ENCODE data around the gene ANGEL2.
"Not testable (repeated sequence)": the region's sequence is repeated elsewhere in the genome, so short reads cannot be mapped to it uniquely, and the experiment has no call there.

Gene ANGEL2

DNA sequence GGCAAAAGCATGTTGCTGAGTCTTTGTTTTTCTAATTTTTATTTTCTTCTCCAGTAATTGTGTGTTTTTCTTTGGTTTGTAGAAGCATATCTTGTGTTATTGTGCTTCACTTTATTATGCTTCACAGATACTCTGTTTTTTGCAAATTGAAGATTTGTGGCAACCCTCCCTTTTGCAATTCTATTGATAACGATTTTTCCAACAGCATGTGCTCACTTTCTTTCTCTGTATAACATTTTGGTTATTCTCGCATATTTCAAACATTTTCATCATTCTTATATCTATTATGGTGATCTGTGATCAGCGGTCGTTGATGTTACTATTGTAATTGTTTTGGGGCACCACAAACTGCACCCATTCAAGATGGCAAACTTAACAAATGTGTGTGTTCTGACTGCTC is 3.8 kb upstream of the ANGEL2 start:
- DNase-seq (ENCODE audit: low spot score): no peak
- FAIRE-seq: no peak

DNA sequence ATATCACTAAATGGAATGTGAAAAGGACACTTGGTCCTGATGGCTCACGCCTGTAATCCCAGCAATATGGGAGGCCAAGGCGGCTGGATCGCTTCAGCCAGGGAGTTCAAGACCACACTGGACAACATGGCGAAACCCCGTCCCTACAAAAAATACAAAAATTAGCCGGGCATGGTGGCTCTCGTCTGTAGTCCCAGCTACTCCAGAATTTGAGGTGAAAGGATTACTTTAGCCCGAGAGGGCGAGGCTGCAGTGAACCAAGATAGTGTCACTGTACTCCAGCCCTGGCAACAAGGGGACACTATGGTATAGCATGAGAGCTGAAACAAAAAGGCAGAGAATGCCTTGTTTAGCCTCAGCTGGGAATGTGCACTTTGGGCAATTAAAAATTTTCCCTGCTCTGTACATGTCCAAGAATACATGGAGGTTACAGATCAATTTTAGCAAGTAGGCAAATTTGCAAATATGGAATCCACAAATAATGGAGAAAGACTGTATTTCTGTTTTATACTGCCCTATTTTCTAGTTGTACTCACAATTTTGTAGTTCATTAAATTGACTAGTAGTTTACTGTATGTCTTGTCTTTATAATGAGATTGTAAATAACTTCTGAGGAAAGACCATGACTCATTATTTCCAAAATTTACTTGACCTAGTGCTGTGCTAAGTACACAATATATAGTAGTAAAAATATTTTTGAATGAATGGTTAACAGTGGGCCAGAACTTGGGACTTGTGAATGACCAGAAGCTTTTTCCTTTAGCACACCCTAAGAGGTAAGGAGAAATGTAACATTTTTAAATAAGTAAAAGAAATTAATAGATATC is 2.0 kb upstream of the ANGEL2 start:
- FAIRE-seq (no peak), DNase-seq (ENCODE audit: low spot score) (no peak)

GRCh38 chr1:213014642-213015041 is 1.0 kb downstream of the ANGEL2 start:
- no peak for DNase-seq (ENCODE audit: low spot score)
- no peak for FAIRE-seq

DNA sequence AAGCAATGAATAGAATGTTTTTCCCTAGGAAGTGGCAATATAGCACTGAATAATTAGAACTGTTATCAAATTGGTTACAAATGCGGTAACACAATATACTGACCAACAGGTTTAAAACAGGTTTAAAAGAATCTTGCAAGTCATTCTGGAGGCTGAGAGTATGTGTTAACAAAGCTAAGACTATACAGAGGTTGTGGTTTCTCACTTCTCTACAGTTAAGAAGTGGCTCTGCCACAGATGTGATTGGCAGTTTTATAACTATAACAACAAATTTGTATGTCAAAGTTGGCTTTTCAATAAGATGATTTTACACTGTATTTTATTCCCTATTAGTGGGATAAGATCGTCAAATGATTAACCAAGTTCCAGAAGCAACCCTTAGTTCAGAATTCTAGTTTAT is 7.1 kb downstream of the ANGEL2 start:
- no peak for DNase-seq (ENCODE audit: low spot score)
- FAIRE-seq: no peak

GRCh38 chr1:213003256-213003655 is 12.4 kb downstream of the ANGEL2 start:
- FAIRE-seq (no peak), DNase-seq (ENCODE audit: low spot score) (no peak)

DNA sequence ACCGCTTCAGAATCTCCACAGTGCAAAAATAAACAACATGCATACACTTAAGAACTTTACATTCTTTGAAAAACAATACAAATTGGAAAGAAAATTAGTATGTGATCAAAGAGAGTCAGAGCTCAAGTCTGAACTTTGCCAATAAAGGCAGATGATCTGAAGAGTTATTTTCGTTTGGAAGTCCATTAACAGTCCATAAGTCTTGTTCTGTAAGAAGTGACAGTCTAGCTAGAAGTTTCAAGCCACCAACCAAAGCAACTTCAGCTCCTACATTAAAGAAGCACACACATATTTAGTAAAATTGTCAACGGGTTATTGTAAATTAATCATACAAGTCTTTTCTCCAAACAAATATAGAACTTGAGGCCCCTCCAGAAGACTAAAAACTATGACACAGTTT is 20.7 kb downstream of the ANGEL2 start:
- DNase-seq (ENCODE audit: low spot score) (no peak), FAIRE-seq (no peak)

GRCh38 chr1:212993960-212994359 is 21.7 kb downstream of the ANGEL2 start:
- not testable (repeated sequence) for FAIRE-seq

GRCh38 chr1:212990276-212990675 is 25.4 kb downstream of the ANGEL2 start:
- DNase-seq (ENCODE audit: low spot score) (no peak), FAIRE-seq (no peak)

More at GRCh38 chr1:212993960-212994359, 21.7 kb downstream of the ANGEL2 start:
- DNase-seq (ENCODE audit: low spot score): not testable (repeated sequence)

DNA sequence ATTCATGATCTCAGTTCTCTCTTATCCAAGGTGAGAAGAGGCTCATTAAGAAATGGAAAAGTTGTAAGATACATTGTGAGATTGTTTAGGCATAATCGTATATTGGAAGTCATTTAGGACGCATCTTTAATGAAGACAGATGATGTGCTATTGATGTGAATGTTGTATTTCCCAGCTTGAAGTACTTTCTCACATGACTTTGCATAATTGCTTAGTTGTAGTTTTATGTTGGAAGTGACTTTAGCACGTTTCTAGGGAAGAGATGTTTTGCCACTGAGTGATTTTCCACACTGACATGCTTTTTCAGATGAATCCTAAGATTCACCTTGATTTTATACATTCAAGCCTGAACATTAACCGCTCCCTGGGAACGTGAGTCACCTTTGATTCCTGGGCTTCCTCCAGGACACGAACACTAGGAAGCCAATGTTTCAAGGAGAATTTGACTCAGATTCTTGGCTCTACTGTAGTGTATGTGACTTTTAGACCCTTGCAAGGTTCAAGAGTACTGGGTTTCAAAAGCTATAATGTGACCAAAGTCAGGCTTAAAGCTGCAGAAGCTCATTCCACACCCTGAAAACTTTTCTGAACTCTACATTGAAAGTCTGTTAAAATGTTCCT is 27.9 kb downstream of the ANGEL2 start:
- FAIRE-seq: no peak
- no peak for DNase-seq (ENCODE audit: low spot score)

DNA sequence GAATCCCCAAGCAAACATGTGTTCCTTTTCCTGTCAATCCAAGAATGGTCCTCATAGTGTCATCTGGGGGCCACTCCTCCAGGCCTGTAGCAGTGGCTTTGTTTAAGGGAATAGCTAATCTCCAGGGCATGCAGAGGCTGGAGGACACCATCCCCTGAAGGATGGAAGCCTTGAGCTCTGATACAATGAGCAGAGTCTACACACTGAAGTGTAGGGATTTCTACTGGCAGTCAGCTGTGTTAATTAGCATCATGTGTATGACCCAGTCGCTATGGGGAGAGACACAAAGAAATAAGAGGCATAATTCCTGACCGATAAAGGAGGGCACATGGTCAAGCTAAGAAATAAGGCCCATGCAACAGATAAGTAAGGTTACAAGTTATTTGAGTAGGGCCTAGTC is 29.1 kb downstream of the ANGEL2 start:
- no peak for FAIRE-seq
- DNase-seq (ENCODE audit: low spot score): no peak

DNA sequence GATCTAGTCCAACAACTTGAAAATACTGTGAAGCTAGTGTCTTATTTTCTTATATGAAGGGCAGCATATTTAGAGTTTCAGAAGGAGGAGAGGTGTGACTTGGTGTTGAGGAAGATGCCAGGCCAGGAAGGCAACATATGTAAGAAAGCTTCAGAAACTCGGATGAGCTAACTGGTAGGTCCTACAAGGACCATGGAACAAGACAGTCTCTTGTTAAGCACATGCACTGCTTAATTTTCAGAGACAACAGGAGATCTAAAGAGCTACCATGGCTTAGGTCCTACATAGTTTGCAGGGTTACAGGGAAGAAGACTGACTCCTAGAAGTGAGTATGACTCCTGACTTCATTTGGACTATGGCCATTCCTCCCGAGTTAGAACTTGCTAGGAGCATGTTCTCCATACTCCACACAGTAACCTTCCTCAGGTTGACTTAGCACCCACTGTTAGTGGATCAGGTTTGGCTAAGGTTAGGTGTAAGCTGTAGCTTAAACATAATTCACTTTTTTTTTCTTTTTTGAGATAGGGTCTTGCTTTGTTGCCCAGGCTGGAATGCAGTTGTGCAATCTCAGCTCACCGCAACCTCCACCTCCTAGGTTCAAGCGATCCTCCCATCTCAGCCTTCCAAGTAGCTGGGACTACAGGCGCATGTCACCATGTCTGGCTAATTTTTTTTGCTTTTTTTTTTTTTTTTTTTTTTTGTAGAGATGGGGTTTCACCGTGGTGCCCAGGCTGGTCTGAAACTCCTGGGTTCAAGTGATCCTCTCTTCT is 31.0 kb downstream of the ANGEL2 start:
- no peak for FAIRE-seq
- no peak for DNase-seq (ENCODE audit: low spot score)

DNA sequence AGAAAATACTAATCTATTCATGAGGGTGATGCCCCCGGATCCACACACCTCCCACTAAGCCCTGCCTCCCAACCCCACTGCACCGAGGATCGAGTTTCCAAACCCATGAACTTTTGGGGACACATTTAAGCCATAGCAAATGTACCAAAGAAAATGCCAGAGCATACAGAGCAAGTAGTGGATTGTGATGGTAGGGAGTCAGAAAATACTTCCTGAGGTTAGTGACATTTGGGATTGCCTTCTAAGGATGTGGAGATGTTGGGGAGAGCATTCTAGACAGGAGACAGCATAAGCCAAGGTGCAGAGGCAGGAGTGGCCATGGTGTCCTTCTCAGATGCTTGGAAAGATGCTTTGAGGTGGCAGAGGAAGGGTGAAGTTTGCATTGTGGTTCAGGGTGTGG is 32.2 kb downstream of the ANGEL2 start:
- FAIRE-seq: no peak
- DNase-seq (ENCODE audit: low spot score): no peak

- no peak for DNase-seq (ENCODE audit: low spot score)
- no peak for FAIRE-seq
These were observed 33.1 kb downstream of the ANGEL2 start for GRCh38 chr1:212982430-212983152.

GRCh38 chr1:212981571-212982328 is 33.9 kb downstream of the ANGEL2 start:
- DNase-seq (ENCODE audit: low spot score) (no peak), FAIRE-seq (no peak)

GRCh38 chr1:212981025-212981495 is 34.6 kb downstream of the ANGEL2 start:
- FAIRE-seq (no peak), DNase-seq (ENCODE audit: low spot score) (peak; percentile 26)

DNA sequence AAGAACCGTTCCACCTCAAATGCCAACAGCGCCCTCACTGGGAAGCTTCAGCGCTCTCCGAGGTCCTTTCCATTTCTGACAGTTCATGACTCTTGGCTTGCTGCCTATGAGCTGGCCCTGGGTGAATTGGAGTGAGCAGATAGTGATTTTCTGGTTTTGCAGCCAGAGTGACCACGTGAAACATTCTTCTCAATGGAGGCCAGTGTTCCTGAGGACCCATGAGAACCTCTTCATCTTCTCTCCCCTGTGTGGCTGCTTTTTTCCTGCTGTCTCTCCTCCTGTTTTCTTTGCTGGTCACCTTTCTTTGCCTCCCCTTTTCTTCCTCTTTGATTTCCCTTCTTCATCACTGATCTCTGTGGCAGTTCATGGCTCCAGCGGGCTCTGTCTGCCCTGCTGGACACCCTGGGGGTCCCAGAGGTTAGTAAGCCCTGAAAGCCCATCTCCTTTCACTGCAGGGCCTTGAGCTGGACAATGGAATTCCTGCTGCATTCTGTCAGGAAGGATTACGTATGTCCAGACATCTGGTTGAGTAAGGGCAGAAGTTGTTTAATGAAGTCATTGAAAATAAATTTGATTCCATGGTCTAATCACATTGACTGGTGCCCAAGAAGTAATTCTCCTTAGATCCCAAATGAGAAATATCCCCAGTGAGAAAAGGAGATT is 35.4 kb downstream of the ANGEL2 start:
- no peak for DNase-seq (ENCODE audit: low spot score)
- FAIRE-seq: no peak

DNA sequence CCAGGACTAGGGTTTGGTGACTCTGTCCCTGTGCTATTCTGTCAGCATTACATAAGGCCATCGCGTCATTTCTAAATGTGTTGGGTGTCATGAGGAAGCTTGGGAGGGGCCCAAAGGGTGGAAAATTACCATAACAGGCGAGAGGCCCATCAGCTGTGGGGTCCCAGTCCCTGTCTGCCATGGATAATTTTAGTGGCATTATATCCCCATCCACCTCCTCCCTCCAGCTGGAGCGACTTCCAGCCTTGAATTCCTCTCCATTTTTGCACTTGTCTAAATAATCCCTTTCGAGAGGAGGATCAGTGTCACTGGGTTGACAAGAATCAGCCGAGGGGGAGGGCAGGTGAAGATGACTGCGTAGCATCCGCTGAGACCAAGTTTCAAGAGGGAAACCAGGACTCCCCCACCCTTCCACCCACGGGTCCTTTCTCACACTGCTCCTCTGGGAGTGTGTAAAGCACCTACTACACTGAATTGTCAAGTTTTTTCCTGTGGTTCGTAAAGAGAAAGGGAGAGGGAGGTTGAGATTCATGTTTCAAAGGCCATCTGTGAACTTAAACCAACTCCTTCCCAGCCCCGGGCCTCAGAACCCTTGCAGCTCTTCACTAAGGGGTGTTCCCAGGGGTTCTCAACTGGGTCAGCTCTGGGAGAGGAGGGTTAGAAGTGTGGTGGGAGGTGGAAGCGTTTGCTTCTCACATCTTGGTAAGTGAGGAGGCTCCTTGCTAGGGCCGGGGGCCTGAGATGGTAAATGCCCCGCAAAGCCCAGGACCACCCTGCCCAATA is 36.1 kb downstream of the ANGEL2 start:
- FAIRE-seq (no peak), DNase-seq (ENCODE audit: low spot score) (no peak)

DNA sequence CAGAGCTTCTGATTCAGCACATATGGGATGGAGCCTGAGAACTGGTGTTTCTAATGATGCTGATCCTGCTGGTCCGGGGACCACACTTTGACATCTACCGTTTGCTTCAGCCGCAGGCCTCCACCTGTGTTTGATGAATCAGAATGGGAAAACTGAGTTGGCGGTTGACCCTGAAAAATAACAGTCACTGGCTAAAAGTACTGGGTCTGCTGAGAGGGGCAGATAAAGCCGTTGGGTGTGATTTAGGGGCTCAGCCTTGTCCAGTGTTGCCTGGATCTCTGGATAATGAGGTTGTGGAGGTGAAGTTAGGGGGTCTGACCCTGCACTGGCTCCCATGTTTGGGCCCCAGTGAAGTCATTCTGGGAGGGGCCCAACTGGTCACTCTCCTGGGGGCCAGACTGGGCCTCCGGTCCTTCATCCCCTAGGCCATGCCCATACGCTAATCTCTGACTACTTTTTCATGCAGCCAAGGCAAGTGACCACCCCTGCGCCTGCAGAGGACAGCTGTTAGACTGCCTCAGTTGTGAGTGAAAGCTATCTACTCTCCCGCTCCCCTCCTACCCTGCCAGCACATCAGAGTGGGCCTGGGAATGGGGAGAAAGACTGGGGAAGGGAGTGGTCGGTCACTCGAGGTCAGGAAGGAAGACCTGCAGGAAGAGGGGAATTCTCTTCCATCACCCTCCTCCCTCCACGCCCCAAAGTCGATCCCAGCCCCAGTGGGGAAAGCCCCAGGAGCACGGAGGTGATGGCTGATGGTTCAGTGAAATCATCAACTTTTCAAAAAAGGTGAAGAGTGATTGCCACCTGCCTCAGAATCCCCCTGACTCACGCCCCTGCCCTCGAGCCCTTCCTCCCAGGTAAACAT is 37.7 kb downstream of the ANGEL2 start:
- FAIRE-seq (no peak), DNase-seq (ENCODE audit: low spot score) (no peak)
